Measurements from ENCODE around the gene CFAP74. TPM values are rescaled to one million over a fixed set of nuclear protein-coding genes. Genes with fewer than 3 reads are reported as not detected.

CFAP74 gene
- total RNA-seq, 1 experiment from 2014 or later = not detected

DNA sequence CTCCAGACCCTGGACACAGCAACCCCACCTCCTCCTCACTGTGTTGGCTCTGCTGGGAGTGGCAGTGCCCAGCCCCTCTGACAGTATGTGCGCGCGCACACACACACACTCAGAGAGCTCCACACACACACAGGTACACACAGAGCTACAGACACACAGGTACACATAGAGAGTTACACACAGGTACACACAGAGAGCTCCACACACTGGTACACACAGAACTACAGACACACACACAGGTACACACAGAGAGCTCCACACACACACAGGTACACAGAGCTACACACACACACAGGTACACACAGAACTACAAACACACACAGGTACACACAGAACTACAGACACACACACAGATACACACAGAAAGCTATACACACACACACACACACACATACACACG is 40.3 kb upstream of the CFAP74 start:
- intact Hi-C loops (cut with micrococcal nuclease) = no loop called here
- CTCF ChIA-PET = interaction anchor here (0.6 to 5.2 kb wide), 26 partner anchors 9 to 220 kb away, joined by 3 to 129 read pairs (median 4); no protein-coding TSS in a partner anchor
- no TSS peak for BruUV-seq (replicated peaks)

DNA sequence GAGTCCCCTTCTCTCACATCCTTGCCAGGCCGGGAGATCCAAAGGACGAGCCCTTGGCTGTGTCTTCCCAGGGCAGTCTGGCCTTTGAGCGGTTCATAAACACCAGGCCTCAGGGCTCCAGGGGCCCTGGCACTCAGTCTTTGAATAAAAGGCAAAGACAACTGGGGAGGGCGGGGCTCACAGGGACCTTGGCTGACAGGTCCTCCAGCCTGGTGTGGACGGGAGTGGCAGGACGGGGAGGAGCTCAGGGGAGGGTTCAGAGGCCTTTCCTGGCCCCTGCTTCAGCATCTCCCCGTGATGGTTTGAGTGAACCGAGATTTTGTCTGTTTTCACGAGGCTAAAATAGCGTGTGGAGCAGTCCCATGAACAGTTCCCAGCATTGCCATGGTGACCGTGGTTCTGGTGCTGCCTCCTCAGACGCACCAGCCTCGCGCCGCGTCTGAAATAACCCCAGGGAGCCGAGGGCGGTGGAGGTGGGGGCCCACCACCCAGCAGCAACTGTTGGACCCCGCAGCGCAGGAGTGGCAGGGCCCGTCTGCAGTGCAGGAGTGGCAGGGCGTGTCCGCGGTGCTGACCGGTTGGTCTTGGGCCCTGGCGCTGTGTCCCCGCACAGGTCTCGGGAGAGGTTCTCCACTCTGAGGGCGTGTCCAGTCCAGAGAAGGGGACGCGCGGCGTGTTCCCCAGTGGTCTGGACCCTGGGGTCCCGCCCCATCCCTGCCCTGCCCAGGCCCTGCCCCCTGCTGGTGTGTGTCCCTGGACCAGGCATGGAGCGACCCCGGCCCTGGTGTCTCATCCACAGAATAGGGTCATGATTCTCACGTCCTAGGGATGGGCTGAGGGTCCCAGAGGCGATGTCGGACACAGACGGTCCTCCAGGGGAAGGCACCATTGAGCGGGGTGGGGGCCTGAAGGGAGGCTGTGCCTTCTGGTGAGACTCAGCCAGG is 39.5 kb upstream of the CFAP74 start:
- POLR2A ChIA-PET = interaction anchor here (1.1 to 1.6 kb wide), 3 partner anchors 82 to 134 kb away, joined by 3 to 8 read pairs (median 3); no protein-coding TSS in a partner anchor
- intact Hi-C loops (cut with micrococcal nuclease) = no loop called here
- H3K27ac Mint-ChIP-seq (ENCODE audit: low read depth, unreplicated experiment) = no peak overlapping the region
- H3K27me3 Mint-ChIP-seq (ENCODE audit: insufficient read depth, unreplicated experiment) = no peaks in the 10 kb centered on the region
- H3K36me3 Mint-ChIP-seq (ENCODE audit: insufficient read depth, unreplicated experiment) = peaks cover 7% of the 10 kb centered on the region
- no TSS peak for BruUV-seq (replicated peaks)
- no peak for TF ChIP-seq CTCF (IDR thresholded peaks at IDR 0.05; ENCODE audit: unreplicated experiment)
- H3K4me3 Mint-ChIP-seq (ENCODE audit: unreplicated experiment) = no peak overlapping the region
- no peak for DNase-seq (ENCODE audit: unreplicated experiment)
- CTCF ChIA-PET = interaction anchor here (0.6 to 5.2 kb wide), 10 partner anchors 9 to 536 kb away, joined by 3 to 129 read pairs (median 7); no protein-coding TSS in a partner anchor
- H3K9me3 Mint-ChIP-seq (ENCODE audit: unreplicated experiment) = no peaks in the 10 kb centered on the region
- no peaks in the 10 kb centered on the region for H3K4me1 Mint-ChIP-seq (ENCODE audit: insufficient read depth, unreplicated experiment)

More for the DNA sequence above, 40.3 kb upstream of the CFAP74 start:
- Mint-ChIP-seq H3K4me1 (ENCODE audit: insufficient read depth, unreplicated experiment) (no peaks in the 10 kb centered on the region), H3K27me3 (ENCODE audit: insufficient read depth, unreplicated experiment) (no peaks in the 10 kb centered on the region), H3K27ac (ENCODE audit: low read depth, unreplicated experiment) (no peak overlapping the region), H3K9me3 (ENCODE audit: unreplicated experiment) (no peaks in the 10 kb centered on the region), H3K36me3 (ENCODE audit: insufficient read depth, unreplicated experiment) (peaks cover 7% of the 10 kb centered on the region), H3K4me3 (ENCODE audit: unreplicated experiment) (peak overlapping the region; percentile 11)
- POLR2A ChIA-PET = interaction anchor here (1.5 to 1.6 kb wide), 2 partner anchors 83 to 135 kb away, joined by 3 to 8 read pairs; no protein-coding TSS in a partner anchor
- no peak for DNase-seq (ENCODE audit: unreplicated experiment)
- TF ChIP-seq CTCF (IDR thresholded peaks at IDR 0.05; ENCODE audit: unreplicated experiment) = no peak

GRCh38 chr1:2041887-2042286 is 38.3 kb upstream of the CFAP74 start:
- peaks cover 7% of the 10 kb centered on the region for H3K36me3 Mint-ChIP-seq (ENCODE audit: insufficient read depth, unreplicated experiment)
- ChIA-PET POLR2A (interaction anchor here (1.1 kb wide), 1 partner anchor 94 kb away, joined by 3 read pairs; no protein-coding TSS in a partner anchor), CTCF (interaction anchor here (0.9 to 3.0 kb wide), 2 partner anchors 13 to 81 kb away, joined by 3 to 22 read pairs; no protein-coding TSS in a partner anchor)
- intact Hi-C loops (cut with micrococcal nuclease) = no loop called here
- no peak for TF ChIP-seq CTCF (IDR thresholded peaks at IDR 0.05; ENCODE audit: unreplicated experiment)
- no peak overlapping the region for H3K27ac Mint-ChIP-seq (ENCODE audit: low read depth, unreplicated experiment)
- DNase-seq (ENCODE audit: unreplicated experiment) = no peak
- H3K4me1 Mint-ChIP-seq (ENCODE audit: insufficient read depth, unreplicated experiment) = no peaks in the 10 kb centered on the region
- no peaks in the 10 kb centered on the region for H3K9me3 Mint-ChIP-seq (ENCODE audit: unreplicated experiment)
- H3K4me3 Mint-ChIP-seq (ENCODE audit: unreplicated experiment) = no peak overlapping the region
- BruUV-seq (replicated peaks) = no TSS peak
- no peaks in the 10 kb centered on the region for H3K27me3 Mint-ChIP-seq (ENCODE audit: insufficient read depth, unreplicated experiment)

- TF ChIP-seq CTCF (IDR thresholded peaks at IDR 0.05; ENCODE audit: unreplicated experiment) = no peak
- Mint-ChIP-seq H3K4me3 (ENCODE audit: unreplicated experiment) (no peak overlapping the region), H3K27ac (ENCODE audit: low read depth, unreplicated experiment) (no peak overlapping the region), H3K27me3 (ENCODE audit: insufficient read depth, unreplicated experiment) (no peaks in the 10 kb centered on the region), H3K9me3 (ENCODE audit: unreplicated experiment) (no peaks in the 10 kb centered on the region), H3K4me1 (ENCODE audit: insufficient read depth, unreplicated experiment) (no peaks in the 10 kb centered on the region), H3K36me3 (ENCODE audit: insufficient read depth, unreplicated experiment) (peaks cover 7% of the 10 kb centered on the region)
- POLR2A ChIA-PET = no interaction called here
- no peak for DNase-seq (ENCODE audit: unreplicated experiment)
- no TSS peak for BruUV-seq (replicated peaks)
- intact Hi-C loops (cut with micrococcal nuclease) = no loop called here
- CTCF ChIA-PET = interaction anchor here (0.9 to 3.0 kb wide), 3 partner anchors 13 to 100 kb away, joined by 3 to 22 read pairs (median 3); no protein-coding TSS in a partner anchor
Observed at GRCh38 chr1:2041305-2041704, 37.7 kb upstream of the CFAP74 start.

Data from MCF 10A (cell line).